Esophagus (tissue), 2 donors: ENCODE measurements around the gene RFX7. TPM values are rescaled to one million over a fixed set of nuclear protein-coding genes. Genes with fewer than 3 reads are reported as not detected.

Source experiments
- H3K27ac ChIP-seq, 2 donors: one replicate each; pipeline ENCODE4 v1.5.1; 2013; ENCODE audit warnings: low read depth in 2 of 2, mild to moderate bottlenecking in 2 of 2, inconsistent platforms in 1 of 2, low read length in 1 of 2, moderate library complexity in 1 of 2
- H3K27me3 ChIP-seq, 2 donors: one replicate each; pipeline ENCODE4 v1.6.1; 2013; ENCODE audit warnings: low read length in 2 of 2, control low read depth in 1 of 2, mild to moderate bottlenecking in 1 of 2; ENCODE audit not compliant: insufficient read depth in 2 of 2, control insufficient read depth in 1 of 2
- H3K36me3 ChIP-seq, 2 donors: one replicate each; pipeline ENCODE4 v1.6.1; 2013; ENCODE audit warnings: low read length in 1 of 2; ENCODE audit not compliant: control insufficient read depth in 2 of 2, insufficient read depth in 2 of 2
- H3K4me1 ChIP-seq, 2 donors: one replicate each; pipeline ENCODE4 v1.6.1; 2013; ENCODE audit warnings: low read length in 1 of 2; ENCODE audit not compliant: control insufficient read depth in 2 of 2, insufficient read depth in 2 of 2
- H3K4me3 ChIP-seq, 2 donors: one replicate each; pipeline ENCODE4 v1.5.1; 2013; ENCODE audit warnings: low read length in 2 of 2, mild to moderate bottlenecking in 2 of 2, low read depth in 1 of 2, moderate library complexity in 1 of 2
- H3K9me3 ChIP-seq, 2 donors: one replicate each; pipeline ENCODE4 v1.6.1; 2013; ENCODE audit warnings: mild to moderate bottlenecking in 2 of 2, low read depth in 1 of 2, low read length in 1 of 2, moderate library complexity in 1 of 2; ENCODE audit not compliant: control insufficient read depth in 2 of 2, insufficient read depth in 1 of 2
- WGBS, 2 donors: extraction: QIAGEN DNeasy Blood & Tissue Kit; methylation state at CpG; one replicate each; pipeline ENCODE4 v1.1.7; 2013; 5-methylcytosine and 5-hydroxymethylcytosine counted together
- polyA plus RNA-seq, 2 donors: library from polyadenylated mRNA; stranded (reverse); fragments of 200-250 nt; gene quantifications; one replicate each; pipeline ENCODE4 v1.2.3, GENCODE V29; 2013
- donor health status: healthy with polysubstance abuse.
- donor health status: Bipolar disorder and iron deficiency.

RFX7 gene
- polyA plus RNA-seq, 2 donors = 1.9 TPM

DNA sequence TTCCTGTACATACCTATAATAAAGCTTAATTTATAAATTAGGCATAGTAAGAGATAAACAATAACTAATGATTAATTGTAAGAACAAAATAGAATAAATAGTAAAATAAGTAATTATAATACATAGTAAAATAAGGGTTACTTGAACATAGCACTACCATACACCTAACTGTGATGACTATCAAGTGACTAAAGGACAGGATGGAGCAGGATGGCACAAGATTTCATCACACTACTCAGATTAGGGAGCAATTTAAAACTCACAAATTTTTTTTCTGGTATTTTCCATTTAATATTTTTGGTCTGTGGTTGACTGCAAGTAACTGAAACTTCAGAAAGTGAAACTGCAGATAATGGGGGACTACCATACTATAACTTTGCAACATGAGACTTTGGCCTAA, 14.8 kb downstream of the RFX7 start:
- H3K9me3 ChIP-seq = peaks cover 0 to 7% of the 10 kb centered on the region in 2 donors
- H3K27me3 ChIP-seq = no peaks in the 10 kb centered on the region
- no peak overlapping the region for H3K4me3 ChIP-seq
- peaks cover 0 to 7% of the 10 kb centered on the region in 2 donors for H3K36me3 ChIP-seq
- no peak overlapping the region for H3K27ac ChIP-seq
- no peaks in the 10 kb centered on the region for H3K4me1 ChIP-seq

DNA sequence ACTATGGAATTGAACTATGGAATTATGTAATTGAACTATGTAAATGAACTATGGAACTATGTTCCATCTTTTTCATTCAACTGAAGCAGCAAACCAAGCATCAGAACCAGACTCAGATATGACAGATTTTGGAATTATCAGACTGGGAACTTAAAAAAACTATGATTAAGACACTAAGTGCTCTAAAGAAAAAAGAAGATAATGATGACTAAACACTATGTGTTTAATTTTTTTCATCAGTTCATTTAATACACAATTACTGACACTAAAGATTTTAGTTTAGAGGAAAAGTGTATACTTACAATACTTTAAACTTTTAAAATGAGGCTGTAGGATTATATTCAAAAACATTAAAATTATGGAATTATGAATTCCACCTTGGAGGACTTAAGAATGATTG, 15.3 kb downstream of the RFX7 start:
- Histone ChIP-seq H3K36me3 (peaks cover 0 to 7% of the 10 kb centered on the region in 2 donors), H3K27ac (no peak overlapping the region), H3K9me3 (peaks cover 0 to 7% of the 10 kb centered on the region in 2 donors), H3K27me3 (no peaks in the 10 kb centered on the region), H3K4me1 (no peaks in the 10 kb centered on the region), H3K4me3 (no peak overlapping the region)

DNA sequence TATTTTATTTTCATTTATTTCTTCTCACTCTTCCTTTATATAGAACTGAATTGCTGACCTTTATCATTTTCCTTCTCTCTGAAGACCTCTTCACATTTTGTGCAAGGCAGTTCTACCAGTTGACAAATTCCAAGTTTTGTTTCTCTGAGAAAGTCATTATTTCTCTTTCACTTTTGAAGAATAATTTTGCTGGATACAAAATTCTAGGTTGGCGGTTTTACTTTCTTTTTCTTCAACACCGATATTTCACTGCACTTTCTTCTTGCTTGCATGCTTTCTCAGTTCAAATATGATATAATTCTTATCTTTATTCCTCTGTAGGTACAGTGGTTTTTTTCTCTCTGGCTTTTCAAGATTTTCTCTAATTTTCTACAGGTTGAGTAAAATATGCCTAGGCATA, 15.9 kb downstream of the RFX7 start:
- Histone ChIP-seq H3K9me3 (peaks cover 0 to 7% of the 10 kb centered on the region in 2 donors), H3K4me3 (no peak overlapping the region), H3K36me3 (peaks cover 0 to 7% of the 10 kb centered on the region in 2 donors), H3K27me3 (no peaks in the 10 kb centered on the region), H3K27ac (no peak overlapping the region), H3K4me1 (no peaks in the 10 kb centered on the region)
- WGBS, 2 donors = 96% methylated on average over 2 of the region's 2 CpGs

DNA sequence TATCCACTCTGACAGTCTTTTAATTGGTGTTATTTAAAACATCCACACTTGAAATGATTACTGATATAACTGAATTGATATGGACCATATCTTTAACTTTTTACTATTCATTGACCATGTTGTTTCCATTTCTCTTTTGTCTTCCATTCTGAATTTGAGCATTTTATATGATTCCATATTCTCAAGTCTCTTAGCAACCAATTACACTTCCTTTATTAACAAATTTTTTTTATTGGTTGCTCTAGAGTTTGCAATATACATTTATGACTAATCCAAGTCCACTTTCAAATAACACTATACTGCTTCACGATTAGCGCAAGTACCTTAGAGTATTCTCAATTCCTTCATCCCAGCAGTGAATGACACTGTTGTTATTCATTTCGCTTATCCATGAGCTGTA, 16.4 kb downstream of the RFX7 start:
- WGBS, 2 donors = 77 to 98% methylated on average over 3 of the region's 3 CpGs
- Histone ChIP-seq H3K36me3 (peaks cover 0 to 7% of the 10 kb centered on the region in 2 donors), H3K4me3 (no peak overlapping the region), H3K27me3 (no peaks in the 10 kb centered on the region), H3K9me3 (peaks cover 0 to 7% of the 10 kb centered on the region in 2 donors), H3K4me1 (no peaks in the 10 kb centered on the region), H3K27ac (no peak overlapping the region)

DNA sequence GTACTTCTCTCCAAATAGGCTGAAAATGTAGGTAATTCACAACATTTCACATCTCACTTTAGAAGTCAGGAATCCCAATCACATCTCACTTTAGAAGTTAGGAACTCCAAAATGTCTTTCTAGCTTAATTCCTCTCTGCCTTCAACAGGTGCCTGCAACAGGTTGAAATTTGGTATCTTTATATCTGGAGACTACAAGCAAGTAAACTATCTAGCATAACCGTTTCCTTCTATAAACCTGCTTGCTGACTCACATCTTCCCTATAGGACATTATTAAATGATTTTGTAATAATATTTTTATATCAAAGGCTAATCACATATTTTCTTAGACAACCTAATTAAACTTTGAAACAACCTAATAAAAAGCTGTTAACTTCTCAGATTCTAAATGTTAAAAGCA, 18.2 kb downstream of the RFX7 start:
- H3K9me3 ChIP-seq = no peaks in the 10 kb centered on the region
- H3K4me3 ChIP-seq = no peak overlapping the region
- 80% methylated on average over 1 of the region's 1 CpG for WGBS, 2 donors
- no peaks in the 10 kb centered on the region for H3K36me3 ChIP-seq
- no peak overlapping the region for H3K27ac ChIP-seq
- H3K27me3 ChIP-seq = no peaks in the 10 kb centered on the region
- no peaks in the 10 kb centered on the region for H3K4me1 ChIP-seq

DNA sequence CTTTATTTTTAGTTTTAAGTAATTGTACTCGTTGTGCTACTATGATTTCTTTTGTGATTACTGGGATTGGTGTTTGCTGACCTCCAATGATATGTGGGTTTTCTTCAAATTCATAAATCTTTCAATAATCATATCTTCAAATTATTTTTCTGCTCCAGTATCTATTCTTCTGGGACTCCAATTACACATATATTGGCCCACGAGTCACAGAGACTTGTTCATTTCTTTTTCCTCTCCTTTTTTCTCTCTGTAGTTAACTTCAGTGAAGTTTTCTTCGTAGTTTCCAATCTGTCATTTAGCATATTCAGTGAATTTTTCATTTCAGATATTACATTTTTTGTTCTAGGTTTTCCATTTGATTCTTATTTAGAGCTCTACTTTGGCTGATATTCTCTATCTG, 21.4 kb downstream of the RFX7 start:
- no peaks in the 10 kb centered on the region for H3K36me3 ChIP-seq
- H3K9me3 ChIP-seq = no peaks in the 10 kb centered on the region
- H3K4me1 ChIP-seq = no peaks in the 10 kb centered on the region
- H3K4me3 ChIP-seq = no peak overlapping the region
- no peaks in the 10 kb centered on the region for H3K27me3 ChIP-seq
- no peak overlapping the region for H3K27ac ChIP-seq
- 94 to 99% methylated on average over 3 of the region's 3 CpGs for WGBS, 2 donors

DNA sequence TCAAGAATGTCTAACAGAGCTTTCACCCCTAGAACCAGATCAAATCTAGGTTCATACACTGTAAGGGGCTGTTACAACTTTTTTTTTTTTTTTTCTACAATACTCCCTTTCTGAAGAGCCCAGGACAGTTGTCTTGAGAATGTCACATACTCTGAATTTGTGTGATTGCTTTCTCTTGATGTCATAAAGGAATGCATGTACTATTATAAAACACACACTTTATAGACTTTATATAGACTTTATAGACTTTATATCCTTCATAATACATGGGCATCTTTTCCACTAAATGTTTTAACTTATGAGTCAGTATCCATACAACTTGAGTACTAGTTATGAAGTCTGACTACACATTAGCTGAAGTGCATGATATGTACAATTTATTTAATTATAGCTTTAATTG, 26.3 kb downstream of the RFX7 start:
- no peaks in the 10 kb centered on the region for H3K36me3 ChIP-seq
- no peaks in the 10 kb centered on the region for H3K9me3 ChIP-seq
- H3K27ac ChIP-seq = no peak overlapping the region
- H3K27me3 ChIP-seq = no peaks in the 10 kb centered on the region
- H3K4me3 ChIP-seq = no peak overlapping the region
- no peaks in the 10 kb centered on the region for H3K4me1 ChIP-seq

DNA sequence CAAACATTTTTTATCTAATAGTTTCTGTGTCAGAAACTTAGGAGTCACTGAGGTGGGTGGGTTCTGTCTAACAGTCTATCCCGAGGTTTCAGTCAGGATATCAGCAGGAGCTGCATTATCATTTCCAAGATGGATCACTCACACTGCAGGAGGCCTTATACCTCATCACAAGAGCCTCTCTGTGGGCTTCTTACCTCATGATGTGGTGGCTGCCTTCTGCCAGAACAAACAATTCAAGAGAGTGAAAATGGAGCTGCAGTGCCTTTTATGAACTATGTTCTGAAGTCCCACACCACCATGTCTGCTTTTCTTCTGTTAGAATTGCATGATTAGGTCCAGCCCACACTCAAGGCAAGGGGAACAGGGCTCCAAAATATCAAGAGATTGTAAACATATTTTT, 27.9 kb downstream of the RFX7 start:
- no peak overlapping the region for H3K27ac ChIP-seq
- WGBS, 2 donors = 76 to 81% methylated on average over 1 of the region's 1 CpG

DNA sequence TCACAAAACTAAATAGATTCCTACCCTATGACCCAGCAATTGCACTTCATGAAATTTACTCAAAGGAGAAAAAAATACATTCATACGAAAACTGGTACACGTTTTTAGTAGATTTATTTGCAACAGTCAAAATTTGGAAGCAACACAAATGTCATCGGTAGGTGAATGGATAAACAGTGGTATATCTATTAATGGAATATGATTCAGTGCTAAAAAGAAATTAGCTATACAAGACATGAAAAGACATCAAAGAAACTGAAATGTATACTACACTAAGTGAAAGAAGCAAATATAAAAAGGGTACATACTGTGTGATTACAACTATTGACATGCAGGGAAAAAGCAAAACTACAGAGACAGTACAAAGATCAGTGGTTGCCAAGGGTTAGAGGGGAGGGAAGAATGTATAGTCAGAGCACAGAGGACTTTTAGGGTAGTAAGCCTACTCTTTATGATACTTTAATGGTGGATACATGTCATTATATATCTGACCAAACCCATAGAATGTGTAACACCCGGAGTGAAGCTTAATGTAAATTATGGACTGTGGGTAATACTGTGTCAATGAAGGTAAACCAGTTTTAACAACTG, 31.6 kb downstream of the RFX7 start:
- Histone ChIP-seq H3K4me3 (no peak overlapping the region), H3K9me3 (no peaks in the 10 kb centered on the region), H3K27me3 (no peaks in the 10 kb centered on the region), H3K27ac (no peak overlapping the region), H3K36me3 (no peaks in the 10 kb centered on the region), H3K4me1 (peaks cover 0 to 2% of the 10 kb centered on the region in 2 donors)
- WGBS, 2 donors = 97% methylated on average over 4 of the region's 4 CpGs

More for the DNA sequence above, 27.9 kb downstream of the RFX7 start:
- Histone ChIP-seq H3K4me1 (no peaks in the 10 kb centered on the region), H3K9me3 (no peaks in the 10 kb centered on the region), H3K36me3 (no peaks in the 10 kb centered on the region), H3K4me3 (no peak overlapping the region), H3K27me3 (no peaks in the 10 kb centered on the region)

DNA sequence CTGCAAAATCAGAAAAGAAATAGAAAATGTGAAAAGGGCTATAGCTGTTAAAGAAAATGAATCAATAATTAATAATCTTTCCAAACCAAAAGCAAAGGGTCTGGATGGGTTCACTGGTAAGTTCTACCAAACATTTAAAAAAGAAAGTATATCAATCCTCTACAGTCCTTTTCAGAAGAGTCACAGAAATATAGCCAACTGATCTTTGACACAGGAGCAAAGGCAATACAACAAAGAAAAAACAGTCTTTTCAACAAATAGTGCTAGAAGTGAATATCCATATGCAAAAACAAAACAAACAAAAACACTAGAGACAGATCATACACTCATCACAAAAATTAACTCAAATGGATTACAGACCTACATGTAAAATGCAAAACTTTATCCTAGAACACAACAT, 32.6 kb downstream of the RFX7 start:
- no peak overlapping the region for H3K27ac ChIP-seq
- H3K4me3 ChIP-seq = no peak overlapping the region
- no peaks in the 10 kb centered on the region for H3K27me3 ChIP-seq
- H3K9me3 ChIP-seq = no peaks in the 10 kb centered on the region
- H3K4me1 ChIP-seq = peaks cover 0 to 2% of the 10 kb centered on the region in 2 donors
- no peaks in the 10 kb centered on the region for H3K36me3 ChIP-seq
